GM23248 (cell line): ENCODE data around the gene LYPD6B. TPM values are rescaled to one million over a fixed set of nuclear protein-coding genes. Genes with fewer than 3 reads are reported as not detected.

Source experiments
- DNase-seq: peaks from one replicate; pipeline ENCODE4 v3.0.0-alpha.2; 2015
- H2AFZ ChIP-seq: fragments of 200-600 bp; sonication (generic); 2 replicates; pipeline ENCODE4 v1.6.1; 2016; ENCODE audit warnings: antibody characterized with exemption
- H3F3A ChIP-seq: fragments of 200-600 bp; sonication (generic); 2 replicates; pipeline ENCODE4 v1.6.1; 2016; ENCODE audit warnings: mild to moderate bottlenecking, antibody characterized with exemption, mixed run types; ENCODE audit not compliant: insufficient read depth
- H3K27ac ChIP-seq: fragments of 200-600 bp; sonication (generic); 2 replicates; pipeline ENCODE4 v1.5.1; 2016; ENCODE audit warnings: mild to moderate bottlenecking
- H3K27me3 ChIP-seq: fragments of 200-600 bp; sonication (generic); replicated peaks from 2 replicates; pipeline ENCODE4 v1.6.1; 2016; ENCODE audit warnings: mild to moderate bottlenecking; ENCODE audit not compliant: insufficient read depth
- H3K36me3 ChIP-seq: fragments of 200-600 bp; sonication (generic); 2 replicates; pipeline ENCODE4 v1.6.1; 2016; ENCODE audit warnings: low read depth, mild to moderate bottlenecking
- H3K4me1 ChIP-seq: fragments of 200-600 bp; sonication (generic); 2 replicates; pipeline ENCODE4 v1.6.1; 2016; ENCODE audit warnings: mild to moderate bottlenecking; ENCODE audit not compliant: insufficient read depth
- H3K4me2 ChIP-seq: fragments of 200-600 bp; sonication (generic); one replicate; pipeline ENCODE4 v1.6.1; 2016; ENCODE audit warnings: mild to moderate bottlenecking; ENCODE audit not compliant: unreplicated experiment
- H3K4me3 ChIP-seq: fragments of 200-600 bp; sonication (generic); 2 replicates; pipeline ENCODE4 v1.5.1; 2016; ENCODE audit warnings: mild to moderate bottlenecking
- H3K79me2 ChIP-seq: fragments of 200-600 bp; sonication (generic); 2 replicates; pipeline ENCODE4 v1.6.1; 2016; ENCODE audit warnings: mild to moderate bottlenecking; ENCODE audit not compliant: insufficient read depth
- H3K9ac ChIP-seq: fragments of 200-600 bp; sonication (generic); 2 replicates; pipeline ENCODE4 v1.6.1; 2016; ENCODE audit warnings: mild to moderate bottlenecking
- H3K9me2 ChIP-seq: fragments of 200-600 bp; sonication (generic); 2 replicates; pipeline ENCODE4 v1.6.1; 2016; ENCODE audit warnings: mixed run types, mild to moderate bottlenecking, moderate library complexity; ENCODE audit not compliant: insufficient read depth
- H3K9me3 ChIP-seq: fragments of 200-600 bp; sonication (generic); one replicate; pipeline ENCODE4 v1.6.1; 2017; ENCODE audit warnings: low read depth
- H4K20me1 ChIP-seq: fragments of 200-600 bp; sonication (generic); 2 replicates; pipeline ENCODE4 v1.6.0; 2016; ENCODE audit not compliant: insufficient read depth
- EZH2 ChIP-seq: fragments of 200-600 bp; sonication (generic); IDR thresholded peaks from 2 replicates; pipeline ENCODE4 v1.6.1; 2018; ENCODE audit warnings: antibody characterized with exemption, mild to moderate bottlenecking; ENCODE audit not compliant: insufficient read depth, poor library complexity, severe bottlenecking
- EZH2phosphoT487 ChIP-seq: fragments of 200-600 bp; sonication (generic); IDR thresholded peaks from 2 replicates; pipeline ENCODE4 v1.6.1; 2018; ENCODE audit warnings: antibody characterized with exemption, moderate library complexity, mild to moderate bottlenecking, low read depth; ENCODE audit not compliant: insufficient read depth
- WGBS, 2 experiments: methylation state at CpG; one replicate each; pipeline ENCODE4 v1.1.6; 2015 to 2017; ENCODE audit warnings: low lambda C conversion rate in 2 of 2, low coverage in 1 of 2; ENCODE audit errors: missing lambda C conversion rate in 2 of 2; 5-methylcytosine and 5-hydroxymethylcytosine counted together
- in situ Hi-C: fragments of 300-500 bp; cut with MboI; formaldehyde crosslinking; loops from 2 replicates; pipeline ENCODE4 v1.15.0; 2020
- polyA plus RNA-seq: library from polyadenylated mRNA; unstranded; fragments of >200 nt; fragmentation: Nextera tagmentation; extraction: Ambion mirVana; gene quantifications from 2 replicates; pipeline ENCODE4 v1.2.1, GENCODE V29; 2016
- total RNA-seq: library from RNA; depleted of rRNA; stranded (reverse); fragments of >200 nt; shearing (Covaris generic); gene quantifications from 2 replicates; pipeline ENCODE4 v1.2.3, GENCODE V29; 2014

The LYPD6B gene
- total and polyA plus RNA-seq, 2 experiments from 2014 or later = 3.9 to 11.4 TPM

GRCh38 chr2:149002378-149002890 is 36.1 kb upstream of the LYPD6B start:
- H3K36me3 ChIP-seq = no peaks in the 10 kb centered on the region
- peak overlapping the region; percentile 75 for H3K4me2 ChIP-seq
- H3K27ac ChIP-seq = 0 out of 2 replicates have a peak overlapping the region, but pooled peaks have one; percentile 51
- in situ Hi-C loops = no loop called here
- peaks cover 21% of the 10 kb centered on the region; the same call in 1 of the 2 replicates for H3K4me1 ChIP-seq
- H3K9ac ChIP-seq = peak overlapping the region; percentile 61
- no peak for DNase-seq
- H2AFZ ChIP-seq = peak overlapping the region; percentile 84
- no peaks in the 10 kb centered on the region for H3K79me2 ChIP-seq
- no peaks in the 10 kb centered on the region for H3K9me3 ChIP-seq
- peak overlapping the region; percentile 57 for H3K4me3 ChIP-seq
- TF ChIP-seq EZH2phosphoT487 = no peak
- TF ChIP-seq EZH2 = no peak
- H3F3A ChIP-seq = peaks cover 4% of the 10 kb centered on the region; the same call in 1 of the 2 replicates
- no peaks in the 10 kb centered on the region for H4K20me1 ChIP-seq
- 61 to 66% methylated on average over 14 of the region's 14 CpGs for WGBS, 2 experiments
- no peaks in the 10 kb centered on the region for H3K9me2 ChIP-seq
- no peaks in the 10 kb centered on the region; the same call in 1 of the 2 replicates for H3K27me3 ChIP-seq

GRCh38 chr2:149002891-149003740 is 35.4 kb upstream of the LYPD6B start:
- in situ Hi-C loops = no loop called here
- TF ChIP-seq EZH2 (no peak), EZH2phosphoT487 (no peak)

GRCh38 chr2:149004836-149005235 is 33.7 kb upstream of the LYPD6B start:
- H4K20me1 ChIP-seq = no peaks in the 10 kb centered on the region
- no peak overlapping the region for H3K4me3 ChIP-seq
- DNase-seq = peak; percentile 62
- TF ChIP-seq EZH2 (no peak), EZH2phosphoT487 (no peak)
- H2AFZ ChIP-seq = no peak overlapping the region
- H3F3A ChIP-seq = peaks cover 4% of the 10 kb centered on the region; the same call in 1 of the 2 replicates
- H3K27ac ChIP-seq = peak overlapping the region; percentile 28; the same call in 1 of the 2 replicates
- no peak overlapping the region for H3K9ac ChIP-seq
- peaks cover 17% of the 10 kb centered on the region; the same call in 1 of the 2 replicates for H3K4me1 ChIP-seq
- H3K36me3 ChIP-seq = no peaks in the 10 kb centered on the region
- H3K27me3 ChIP-seq = no peaks in the 10 kb centered on the region; the same call in 1 of the 2 replicates
- 82 to 90% methylated on average over 3 of the region's 3 CpGs for WGBS, 2 experiments
- H3K79me2 ChIP-seq = no peaks in the 10 kb centered on the region
- in situ Hi-C loops = no loop called here
- H3K9me2 ChIP-seq = no peaks in the 10 kb centered on the region
- H3K9me3 ChIP-seq = no peaks in the 10 kb centered on the region
- no peak overlapping the region for H3K4me2 ChIP-seq

More at GRCh38 chr2:149002891-149003740, 35.4 kb upstream of the LYPD6B start:
- WGBS, 2 experiments = 43 to 48% methylated on average over 29 to 31 of the region's 31 CpGs
- Histone ChIP-seq H3K79me2 (no peaks in the 10 kb centered on the region), H4K20me1 (no peaks in the 10 kb centered on the region), H2AFZ (peak overlapping the region; percentile 84), H3F3A (peaks cover 4% of the 10 kb centered on the region; the same call in 1 of the 2 replicates), H3K4me3 (peak overlapping the region; percentile 57), H3K9me3 (no peaks in the 10 kb centered on the region), H3K9me2 (no peaks in the 10 kb centered on the region), H3K4me2 (peak overlapping the region; percentile 75), H3K27ac (peak overlapping the region; percentile 51), H3K4me1 (peaks cover 21% of the 10 kb centered on the region; the same call in 1 of the 2 replicates), H3K9ac (peak overlapping the region; percentile 61), H3K27me3 (no peaks in the 10 kb centered on the region; the same call in 1 of the 2 replicates), H3K36me3 (no peaks in the 10 kb centered on the region)
- DNase-seq = peak; percentile 65

- Histone ChIP-seq H3K4me2 (no peak overlapping the region), H3K27ac (peak overlapping the region; percentile 28; the same call in 1 of the 2 replicates), H4K20me1 (no peaks in the 10 kb centered on the region), H2AFZ (0 out of 2 replicates have a peak overlapping the region, but pooled peaks have one; percentile 2), H3K9ac (no peak overlapping the region), H3K4me3 (no peak overlapping the region), H3K79me2 (no peaks in the 10 kb centered on the region), H3K9me2 (no peaks in the 10 kb centered on the region), H3K36me3 (no peaks in the 10 kb centered on the region), H3K27me3 (no peaks in the 10 kb centered on the region; the same call in 1 of the 2 replicates), H3K4me1 (peaks cover 12% of the 10 kb centered on the region; the same call in 1 of the 2 replicates), H3K9me3 (no peaks in the 10 kb centered on the region), H3F3A (peaks cover 4% of the 10 kb centered on the region; the same call in 1 of the 2 replicates)
- no peak for DNase-seq
- in situ Hi-C loops = no loop called here
- TF ChIP-seq EZH2phosphoT487 = no peak
- no peak for TF ChIP-seq EZH2
- WGBS, 2 experiments = 39% methylated on average over 6 of the region's 6 CpGs
These were observed 32.9 kb upstream of the LYPD6B start for GRCh38 chr2:149005471-149006077.
